K562 (cell line): ENCODE measurements around the gene CXCR6. TPM values are rescaled to one million over a fixed set of nuclear protein-coding genes. Genes with fewer than 3 reads are reported as not detected.

ENCODE experiments used
- ARID3A ChIP-seq: IDR thresholded peaks from 2 replicates; pipeline ENCODE4 v1.6.1; 2012; ENCODE audit warnings: low read depth, low read length, improper control_type of control experiment, borderline replicate concordance
- CREB3L1 ChIP-seq: fragments of 450-650 bp; IDR thresholded peaks from 2 replicates; pipeline ENCODE4 v1.6.1; 2014; ENCODE audit warnings: low read depth, mild to moderate bottlenecking, moderate library complexity, borderline replicate concordance
- MED1 ChIP-seq: sonication (generic); formaldehyde crosslinking; IDR thresholded peaks from 2 replicates; pipeline ENCODE4 v1.8.1; 2023; ENCODE audit warnings: missing genetic modification reagents, borderline replicate concordance
- NR4A1 ChIP-seq, 2 experiments: fragments of 250-450 bp in 1 of 2; fragments of 450-650 bp in 1 of 2; sonication (Bioruptor Pico) in 1 of 2; IDR thresholded peaks; 2 replicates each; pipeline versions ENCODE4 v1.4.0 to v1.6.1; 2016 to 2020; ENCODE audit warnings: mild to moderate bottlenecking in 2 of 2, missing compliant biosample characterization in 1 of 2, missing genetic modification characterization in 1 of 2, moderate library complexity in 1 of 2
- PCBP2 ChIP-seq: fragments of 200-400 bp; formaldehyde crosslinking; IDR thresholded peaks from 2 replicates; pipeline ENCODE4 v1.6.1; 2018; ENCODE audit warnings: low read length, low read depth, mild to moderate bottlenecking, moderate library complexity; ENCODE audit not compliant: poor library complexity, severe bottlenecking
- POLR2G ChIP-seq: fragments of 200-400 bp; formaldehyde crosslinking; IDR thresholded peaks from 2 replicates; pipeline ENCODE4 v1.6.1; 2017; ENCODE audit warnings: low read depth, mild to moderate bottlenecking, antibody characterized with exemption, low read length, moderate library complexity
- PPARD ChIP-seq: fragments of 250-450 bp; sonication (Bioruptor Pico); IDR thresholded peaks from 2 replicates; pipeline ENCODE4 v1.8.0; 2022; ENCODE audit warnings: inconsistent platforms, mild to moderate bottlenecking, moderate library complexity
- PTRF ChIP-seq: fragments of 450-650 bp; IDR thresholded peaks from 2 replicates; pipeline ENCODE4 v1.6.1; 2016; ENCODE audit warnings: mild to moderate bottlenecking, missing genetic modification characterization, missing compliant biosample characterization
- SMAD2 ChIP-seq: fragments of 150-350 bp; IDR thresholded peaks from 2 replicates; pipeline ENCODE4 v1.6.1; 2014; ENCODE audit warnings: low read depth, mild to moderate bottlenecking, low read length
- SRSF9 ChIP-seq: fragments of 200-400 bp; formaldehyde crosslinking; IDR thresholded peaks from 2 replicates; pipeline ENCODE4 v1.6.1; 2017; ENCODE audit warnings: low read depth, low read length, borderline replicate concordance
- TAF1 ChIP-seq: IDR thresholded peaks from 2 replicates; pipeline ENCODE4 v1.6.1; 2011; ENCODE audit warnings: mild to moderate bottlenecking, low read length, moderate library complexity; ENCODE audit not compliant: insufficient read depth, control insufficient read depth, severe bottlenecking; ENCODE audit errors: extremely low read depth
- TAL1 ChIP-seq: fragments of 450-650 bp; IDR thresholded peaks from 2 replicates; pipeline ENCODE4 v1.6.1; 2016; ENCODE audit warnings: mild to moderate bottlenecking
- TBL1XR1 ChIP-seq, 2 experiments: IDR thresholded peaks; 2 replicates each; pipeline ENCODE4 v1.6.1; 2012; ENCODE audit warnings: improper control_type of control experiment in 2 of 2, low read length in 2 of 2, mild to moderate bottlenecking in 1 of 2
- TFAP4 ChIP-seq: sonication (generic); formaldehyde crosslinking; IDR thresholded peaks from 2 replicates; pipeline ENCODE4 v1.8.0; 2022; ENCODE audit warnings: missing genetic modification reagents, mild to moderate bottlenecking, moderate library complexity, borderline replicate concordance
- ZBTB12 ChIP-seq: fragments of 250-450 bp; sonication (Bioruptor Pico); IDR thresholded peaks from 2 replicates; pipeline ENCODE4 v1.4.0; 2020
- ZNF23 ChIP-seq: fragments of 250-450 bp; sonication (Bioruptor Pico); IDR thresholded peaks from 2 replicates; pipeline ENCODE4 v1.4.0; 2020; ENCODE audit warnings: mild to moderate bottlenecking
- ZNF280A ChIP-seq: fragments of 450-650 bp; IDR thresholded peaks from 2 replicates; pipeline ENCODE4 v1.6.1; 2018; ENCODE audit warnings: mild to moderate bottlenecking, low read depth; ENCODE audit not compliant: partially characterized antibody
- ZNF41 ChIP-seq: fragments of 250-450 bp; sonication (Bioruptor Pico); conservative IDR thresholded peaks from 2 replicates; pipeline ENCODE4 v1.4.0; 2020; ENCODE audit warnings: mild to moderate bottlenecking
- ZSCAN32 ChIP-seq: fragments of 450-650 bp; formaldehyde crosslinking; IDR thresholded peaks from 2 replicates; pipeline ENCODE4 v1.4.0; 2020; ENCODE audit warnings: mild to moderate bottlenecking, moderate library complexity
- polyA plus RNA-seq, 8 experiments: library from polyadenylated mRNA; depleted of rRNA in 4 of 8; stranded (reverse) in 5 of 8; unstranded in 3 of 8; fragments of >200 nt; fragmentation: Nextera tagmentation in 2 of 8; fragmentation: Illumina TruSeq in 1 of 8; extraction: Ambion mirVana in 2 of 8; extraction: Trizol in 1 of 8; gene quantifications; 2 replicates each; pipeline versions ENCODE4 v1.2.1 to v1.2.3, GENCODE V29; 2011 to 2014; ENCODE audit warnings: inconsistent platforms in 1 of 8, missing spikeins in 1 of 8
- total RNA-seq, 7 experiments: library from RNA; depleted of rRNA in 6 of 7; stranded (reverse); fragments of >200 nt in 6 of 7; fragmentation: Illumina TruSeq in 2 of 7; extraction: Trizol in 2 of 7; gene quantifications; 2 replicates each; pipeline versions ENCODE4 v1.2.1 to v1.2.3, GENCODE V29; 2011 to 2021; ENCODE audit warnings: low replicate concordance in 1 of 7

The CXCR6 gene
- total and polyA plus RNA-seq, 9 of the 15 experiments (the other 6 are each of a cell fraction or from before 2014, with no cell fraction given): 0.28 TPM; not detected in 8

GRCh38 chr3:45995236-45996192 lies 52.2 kb downstream of the CXCR6 start, which contains the start of gene FYCO1 (continued):
- TF ChIP-seq ZNF280A (no peak), PTRF (tag) (no peak), ARID3A (no peak), CREB3L1 (peak; percentile 91), NR4A1 (CRISPR knock-in tag; IDR thresholded peaks at IDR 0.05) (no peak), NR4A1 (tag; IDR thresholded peaks at IDR 0.05) (peak; percentile 78; the same call in 1 of the 2 replicates), TAF1 (peak; percentile 59), ZNF41 (CRISPR knock-in tag) (no peak; the same call in 1 of the 2 replicates), PPARD (CRISPR knock-in tag) (no peak), ZNF23 (CRISPR knock-in tag) (no peak), MED1 (no peak), TFAP4 (CRISPR knock-in tag) (peak; percentile 88), TBL1XR1 (IDR thresholded peaks at IDR 0.05; ENCODE audit: low read length in 2 of 2) (no peak), SRSF9 (no peak), SMAD2 (no peak), TAL1 (no peak), ZSCAN32 (CRISPR knock-in tag) (no peak), ZBTB12 (CRISPR knock-in tag) (peak; percentile 55; the same call in 1 of the 2 replicates), PCBP2 (no peak), POLR2G (peak; percentile 90)
